Neural crest cell (in vitro differentiated cells): ENCODE measurements around the gene CC2D2B. TPM values are rescaled to one million over a fixed set of nuclear protein-coding genes. Genes with fewer than 3 reads are reported as not detected.
A peak's percentile ranks its signal among the peaks of the same experiment; 100 is the strongest.

Source experiments
- DNase-seq: peaks from one replicate; pipeline ENCODE4 v3.0.0; 2021; ENCODE audit warnings: low read depth, mixed read lengths, low spot score
- H3K27ac Mint-ChIP-seq: one replicate; pipeline ENCODE4 v1.8.0; 2021; ENCODE audit warnings: mild to moderate bottlenecking, mixed read lengths; ENCODE audit not compliant: unreplicated experiment
- H3K27me3 Mint-ChIP-seq: 2 replicates; pipeline ENCODE4 v1.8.0; 2021; ENCODE audit warnings: low read depth, mild to moderate bottlenecking, mixed read lengths
- H3K36me3 Mint-ChIP-seq: 2 replicates; pipeline ENCODE4 v1.8.0; 2021; ENCODE audit warnings: low read depth, mild to moderate bottlenecking, mixed read lengths
- H3K4me1 Mint-ChIP-seq: 2 replicates; pipeline ENCODE4 v1.8.0; 2021; ENCODE audit warnings: mixed read lengths
- H3K4me3 Mint-ChIP-seq: one replicate; pipeline ENCODE4 v1.8.0; 2021; ENCODE audit warnings: mild to moderate bottlenecking, mixed read lengths
- H3K9me3 Mint-ChIP-seq: 2 replicates; pipeline ENCODE4 v1.8.0; 2021; ENCODE audit warnings: mixed read lengths
- CTCF ChIP-seq: fragments of 200-600 bp; sonication (generic); conservative IDR thresholded peaks from 2 replicates; pipeline ENCODE4 v1.5.0; 2021; ENCODE audit warnings: antibody characterized with exemption, mild to moderate bottlenecking
- long read RNA-seq: library from polyadenylated mRNA; unstranded; transcript quantifications from one replicate; pipeline ENCODE4 v2.0.0, GENCODE V29; 2020
- total RNA-seq: library from RNA; stranded (reverse); gene quantifications from 2 replicates; pipeline ENCODE4 v1.2.1, GENCODE V29; 2021

The CC2D2B gene
- 0.47 and 1.0 TPM in 2 replicates for total RNA-seq
- long read RNA-seq, partial matches to known transcripts = 0 of 2 reads
- long read RNA-seq, other reads (novel, unspliced or antisense) = 1 of 2 reads

- H3K4me3 Mint-ChIP-seq = peak within 1 kb of the TSS; percentile 93
Measured at GRCh38 chr10:95907456-95908253, at the start of gene CC2D2B. Gene CC2D2B (plus strand): TSS chr10:95907975. CDS start chr10:95911324, 3,349 bp downstream.

GRCh38 chr10:95860166-95860940, 47.4 kb upstream of the CC2D2B start:
- no peak overlapping the region for H3K4me3 Mint-ChIP-seq
- H3K9me3 Mint-ChIP-seq = peaks cover 6% of the 10 kb centered on the region
- H3K27me3 Mint-ChIP-seq = no peaks in the 10 kb centered on the region
- TF ChIP-seq CTCF = no peak
- H3K36me3 Mint-ChIP-seq = peaks cover 11% of the 10 kb centered on the region
- DNase-seq = no peak
- H3K4me1 Mint-ChIP-seq = no peaks in the 10 kb centered on the region
- H3K27ac Mint-ChIP-seq = no peak overlapping the region

More at GRCh38 chr10:95907456-95908253, at the start of gene CC2D2B:
- Mint-ChIP-seq H3K9me3 (no peaks in the 10 kb centered on the region), H3K27me3 (peaks cover 7% of the 10 kb centered on the region), H3K36me3 (peaks cover 5% of the 10 kb centered on the region), H3K4me1 (peaks cover 17% of the 10 kb centered on the region), H3K27ac (peak within 1 kb of the TSS; percentile 96)
- DNase-seq = peak; percentile 82
- no peak for TF ChIP-seq CTCF

- H3K36me3 Mint-ChIP-seq = peaks cover 4% of the 10 kb centered on the region
- peaks cover 3% of the 10 kb centered on the region for H3K9me3 Mint-ChIP-seq
- H3K4me3 Mint-ChIP-seq = no peak overlapping the region
- no peak for TF ChIP-seq CTCF
- H3K27me3 Mint-ChIP-seq = no peaks in the 10 kb centered on the region
- no peaks in the 10 kb centered on the region for H3K4me1 Mint-ChIP-seq
- H3K27ac Mint-ChIP-seq = no peak overlapping the region
- no peak for DNase-seq
Measured at GRCh38 chr10:95861386-95861785, 46.4 kb upstream of the CC2D2B start.

GRCh38 chr10:95864906-95865813, 42.6 kb upstream of the CC2D2B start:
- H3K27ac Mint-ChIP-seq = peak overlapping the region; percentile 65
- peak; percentile 69 for TF ChIP-seq CTCF
- DNase-seq = peak; percentile 5

More at GRCh38 chr10:95864906-95865813, 42.6 kb upstream of the CC2D2B start:
- no peaks in the 10 kb centered on the region for H3K36me3 Mint-ChIP-seq
- H3K9me3 Mint-ChIP-seq = no peaks in the 10 kb centered on the region
- no peak overlapping the region for H3K4me3 Mint-ChIP-seq
- H3K27me3 Mint-ChIP-seq = no peaks in the 10 kb centered on the region
- no peaks in the 10 kb centered on the region for H3K4me1 Mint-ChIP-seq
